Endothelial cell of umbilical vein (primary cell): ENCODE measurements around the gene RAB40A.

Source experiments
- CTCF ChIP-seq, 2 donors: IDR thresholded peaks; 1 replicate in 1 of 2; 2 replicates in 1 of 2; pipeline ENCODE4 v1.5.1; 2011; ENCODE audit warnings: low read length in 2 of 2, mild to moderate bottlenecking in 2 of 2, moderate library complexity in 2 of 2, control low read depth in 1 of 2, inconsistent platforms in 1 of 2, low read depth in 1 of 2; ENCODE audit not compliant: insufficient read depth in 1 of 2; ENCODE audit errors: extremely low read depth in 1 of 2
- EZH2 ChIP-seq: IDR thresholded peaks from 2 replicates; pipeline ENCODE4 v1.6.1; 2012; ENCODE audit warnings: borderline replicate concordance, low read depth, mild to moderate bottlenecking, moderate library complexity, low read length, inconsistent platforms; ENCODE audit not compliant: severe bottlenecking
- GATA2 ChIP-seq: IDR thresholded peaks from 2 replicates; pipeline ENCODE4 v1.7.0; 2011; ENCODE audit warnings: low read depth, mild to moderate bottlenecking, moderate library complexity, mixed read lengths, low read length; ENCODE audit not compliant: insufficient read length, insufficient read depth
- JUN ChIP-seq: IDR thresholded peaks from 2 replicates; pipeline ENCODE4 v1.6.1; 2011; ENCODE audit warnings: borderline replicate concordance, low read depth; ENCODE audit not compliant: insufficient read length, insufficient read depth
- MAX ChIP-seq: IDR thresholded peaks from 2 replicates; pipeline ENCODE4 v1.6.1; 2011; ENCODE audit not compliant: insufficient read depth, insufficient read length
- POLR2AphosphoS5 ChIP-seq: IDR thresholded peaks from 2 replicates; pipeline ENCODE4 v1.6.1; 2012; ENCODE audit warnings: low read depth, mild to moderate bottlenecking, control low read depth, low read length, moderate library complexity; ENCODE audit not compliant: insufficient read depth

- TF ChIP-seq POLR2AphosphoS5 (no peak), CTCF (IDR thresholded peaks at IDR 0.05; ENCODE audit: extremely low read depth in 1 of 2, insufficient read depth in 1 of 2, low read depth in 1 of 2, low read length in 2 of 2) (no peak), MAX (no peak), EZH2 (no peak), JUN (no peak), GATA2 (no peak)
Observed at GRCh38 chrX:103519389-103519788, at the start of gene RAB40A.
